Hindlimb muscle (tissue), 1 donor: ENCODE measurements around the gene PRR36. TPM values are rescaled to one million over a fixed set of nuclear protein-coding genes. Genes with fewer than 3 reads are reported as not detected.

Experiments used
- DNase-seq: peaks from one replicate; pipeline ENCODE4 v3.0.0-alpha.2; 2013
- polyA plus RNA-seq: library from polyadenylated mRNA; unstranded; fragments of 120-200 nt; gene quantifications from one replicate; pipeline ENCODE4 v1.2.1, GENCODE V29; 2013; ENCODE audit not compliant: insufficient read length

The PRR36 gene
- polyA plus RNA-seq, 1 donor: 0.48 TPM

DNA sequence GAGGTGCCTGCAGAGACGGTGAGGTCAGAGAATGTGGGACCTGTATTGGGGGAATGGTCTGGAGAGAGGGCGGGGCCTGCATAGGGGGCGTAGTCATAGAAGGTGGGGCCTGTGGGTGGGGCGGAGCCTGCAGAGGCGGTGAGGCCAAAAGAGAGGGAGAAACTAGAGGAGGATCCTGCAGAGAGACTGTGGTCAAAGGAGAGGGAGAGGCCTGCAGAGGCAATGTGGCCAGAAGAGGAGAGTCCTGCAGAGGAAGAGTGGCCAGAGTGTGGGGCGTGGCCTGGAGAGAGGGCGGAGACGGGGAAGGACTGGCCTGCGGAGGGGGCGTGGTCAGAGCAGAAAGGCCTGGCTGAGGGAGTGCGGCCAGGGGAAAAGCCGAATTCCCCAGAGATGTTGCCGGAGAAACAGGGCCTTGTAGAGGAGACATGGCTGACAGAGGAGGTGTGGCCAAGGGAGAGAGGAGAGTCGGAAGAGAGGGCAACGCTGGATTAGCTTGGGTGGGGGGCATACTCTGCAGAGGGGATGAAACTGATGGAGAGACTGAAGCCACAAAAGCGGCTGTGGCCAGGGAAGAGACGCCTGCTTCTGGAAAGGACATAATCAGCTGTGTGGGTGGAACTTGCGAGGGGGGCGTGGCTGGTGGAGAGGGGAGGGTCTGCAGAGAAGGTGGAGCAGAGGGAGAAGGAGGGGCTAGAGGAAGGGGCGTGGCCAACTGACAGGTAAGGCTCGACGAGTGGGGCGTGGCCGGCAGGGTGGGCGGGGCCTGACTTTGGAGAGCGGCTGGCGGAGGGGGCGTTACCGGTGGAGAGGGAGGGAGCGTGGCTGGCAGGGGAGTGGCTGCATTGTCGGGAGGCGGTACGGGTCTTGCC, 2.5 kb downstream of the PRR36 start:
- DNase-seq: peak; percentile 80

DNA sequence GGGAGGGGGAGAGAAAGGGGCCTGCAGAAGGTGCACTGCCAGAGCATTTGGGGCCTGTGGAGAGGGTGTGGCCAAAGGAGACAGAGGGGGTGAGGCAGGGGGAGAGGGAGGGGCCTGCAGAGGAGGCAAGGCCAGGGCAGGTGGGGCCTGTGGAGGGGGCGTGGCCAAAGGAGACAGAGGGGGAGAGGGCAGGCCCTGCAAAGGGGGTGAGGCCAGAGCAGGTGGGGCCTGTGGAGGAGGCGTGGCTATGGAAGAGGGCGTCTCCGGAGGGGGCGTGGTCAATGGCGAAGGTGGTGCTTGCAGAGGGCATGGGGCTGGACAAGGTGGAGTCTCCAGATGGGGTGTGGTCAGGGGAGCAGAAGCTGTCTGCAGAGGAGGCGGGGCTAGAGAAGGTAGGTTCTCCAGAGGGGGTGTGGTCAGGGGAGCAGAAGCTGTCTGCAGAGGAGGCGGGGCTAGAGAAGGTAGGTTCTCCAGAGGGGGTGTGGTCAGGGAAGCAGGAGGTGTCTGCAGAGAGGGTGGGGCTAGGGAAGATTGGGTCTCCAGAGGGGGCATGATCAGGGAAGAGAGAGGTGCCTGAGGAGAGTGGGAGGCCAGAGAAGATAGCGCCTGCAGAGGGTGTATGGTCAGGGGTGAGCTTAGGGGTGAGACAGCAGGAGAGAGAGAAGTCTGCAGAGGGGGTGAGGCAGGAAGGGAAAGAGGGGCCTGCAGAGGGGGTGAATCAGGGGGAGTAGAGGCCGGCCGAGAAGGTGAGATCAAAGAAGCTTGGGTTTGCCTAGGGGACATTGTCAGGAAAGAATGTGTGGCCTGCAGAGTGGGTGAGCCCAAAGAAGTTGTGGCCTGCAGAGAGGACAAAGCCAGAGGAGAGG, 3.4 kb downstream of the PRR36 start:
- DNase-seq: peak; percentile 47

DNA sequence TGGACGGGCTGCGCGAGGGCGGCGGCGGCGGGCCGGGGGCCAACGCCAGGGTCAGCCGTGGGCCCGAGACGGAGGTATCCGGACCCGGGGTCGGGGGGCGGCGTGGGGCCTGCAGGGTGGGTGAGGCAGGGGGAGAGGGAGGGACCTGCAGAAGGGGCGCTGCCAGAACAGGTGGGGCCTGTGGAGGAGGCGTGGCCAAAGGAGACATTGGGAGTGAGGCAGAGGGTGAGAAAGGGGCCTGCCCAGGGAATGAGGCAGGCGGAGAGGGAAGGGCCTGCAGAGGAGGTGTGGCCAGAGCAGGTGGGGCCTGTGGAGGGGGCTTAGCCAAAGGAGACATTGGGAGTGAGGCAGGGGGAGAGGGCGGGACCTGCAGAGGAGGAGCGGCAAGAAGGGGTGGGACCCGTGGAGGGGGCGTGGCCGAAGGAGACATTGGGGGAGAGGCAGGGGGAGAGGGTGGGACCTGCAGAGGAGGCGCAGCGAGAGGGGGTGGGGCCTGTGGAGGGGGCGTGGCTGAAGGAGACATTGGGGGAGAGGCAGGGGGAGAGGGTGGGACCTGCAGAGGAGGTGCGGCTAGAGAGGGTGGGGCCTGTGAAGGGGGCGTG, 4.2 kb downstream of the PRR36 start:
- DNase-seq: peak; percentile 61

DNA sequence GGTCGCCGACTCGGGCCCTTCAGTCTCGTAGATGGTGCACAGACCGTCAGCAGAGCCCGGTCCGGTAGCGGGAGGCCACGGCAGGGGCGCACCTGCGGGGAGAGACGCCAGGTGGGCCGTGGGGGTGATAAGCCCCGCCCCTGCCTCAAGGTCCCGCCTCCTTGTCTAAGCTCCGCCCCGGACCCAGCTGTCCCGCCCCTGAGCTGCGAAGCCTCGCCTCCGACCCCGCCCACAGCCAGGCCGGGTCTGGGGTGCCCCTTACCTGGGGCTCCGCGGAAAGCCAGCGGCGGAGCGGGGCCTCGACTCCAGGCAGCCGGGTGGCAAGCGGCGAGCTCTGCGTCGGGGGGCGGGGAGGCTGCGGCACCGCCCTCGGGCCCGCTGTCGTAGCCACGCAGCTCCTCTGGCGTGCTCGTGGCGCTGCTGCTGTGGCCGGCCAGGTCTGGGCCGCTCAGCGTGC, 4.7 kb downstream of the PRR36 start:
- peak; percentile 56 for DNase-seq

DNA sequence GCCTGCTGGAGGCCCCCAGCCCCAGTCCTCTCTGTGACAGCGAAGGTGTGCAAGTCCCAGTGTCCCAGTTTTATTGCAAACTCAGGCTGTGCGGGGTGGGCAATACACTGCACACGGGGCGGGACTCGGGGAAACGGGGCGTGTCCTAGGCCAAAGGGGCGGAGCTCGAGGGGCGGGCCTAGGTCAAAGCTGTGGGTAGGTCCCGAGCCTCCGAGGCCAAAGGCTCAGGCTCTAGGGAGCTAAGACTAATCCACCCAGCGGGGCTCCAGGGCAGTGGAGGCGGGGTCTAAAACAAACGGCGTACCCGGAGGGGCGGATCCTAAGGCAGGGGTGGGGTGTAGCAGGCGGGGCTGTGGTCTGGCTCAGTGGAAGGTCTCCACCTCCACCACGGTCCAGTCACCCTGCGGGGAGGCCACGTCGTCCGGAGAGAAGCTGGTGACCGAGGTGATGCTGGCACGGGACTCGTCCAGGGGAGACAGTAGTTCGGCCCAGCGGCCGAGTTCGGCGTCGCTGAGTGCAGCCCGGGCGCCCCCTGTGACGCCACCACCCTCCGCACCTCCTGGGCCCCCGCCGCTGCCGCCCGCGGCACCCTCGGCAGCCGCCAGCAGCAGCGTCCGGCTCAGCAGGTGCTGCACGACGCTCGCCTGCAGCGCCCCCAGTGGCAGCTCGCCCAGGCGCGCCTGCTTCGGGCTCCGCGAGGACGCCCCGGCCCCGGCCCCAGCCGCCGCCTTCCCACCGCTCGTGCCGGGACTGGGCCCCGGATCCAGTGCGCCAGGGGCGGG, 5.3 kb downstream of the PRR36 start:
- DNase-seq: peak; percentile 85

DNA sequence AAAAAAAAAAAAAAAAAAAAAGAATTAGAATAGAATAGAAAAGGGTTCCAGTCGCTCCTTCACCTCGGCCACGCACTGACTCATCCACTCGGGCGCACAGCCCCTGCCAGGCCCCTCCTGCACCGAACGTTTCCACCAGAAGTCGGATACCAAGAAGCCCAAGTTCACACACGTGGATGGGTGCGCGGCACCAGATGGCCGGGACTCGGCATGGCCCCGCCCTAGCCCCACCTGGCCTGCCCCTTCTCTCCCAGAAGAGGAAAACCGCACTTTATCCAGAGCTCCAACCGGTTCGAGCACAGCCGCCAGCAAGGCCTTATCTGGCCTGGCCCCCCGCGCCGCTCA, 5.9 kb downstream of the PRR36 start:
- no peak for DNase-seq

DNA sequence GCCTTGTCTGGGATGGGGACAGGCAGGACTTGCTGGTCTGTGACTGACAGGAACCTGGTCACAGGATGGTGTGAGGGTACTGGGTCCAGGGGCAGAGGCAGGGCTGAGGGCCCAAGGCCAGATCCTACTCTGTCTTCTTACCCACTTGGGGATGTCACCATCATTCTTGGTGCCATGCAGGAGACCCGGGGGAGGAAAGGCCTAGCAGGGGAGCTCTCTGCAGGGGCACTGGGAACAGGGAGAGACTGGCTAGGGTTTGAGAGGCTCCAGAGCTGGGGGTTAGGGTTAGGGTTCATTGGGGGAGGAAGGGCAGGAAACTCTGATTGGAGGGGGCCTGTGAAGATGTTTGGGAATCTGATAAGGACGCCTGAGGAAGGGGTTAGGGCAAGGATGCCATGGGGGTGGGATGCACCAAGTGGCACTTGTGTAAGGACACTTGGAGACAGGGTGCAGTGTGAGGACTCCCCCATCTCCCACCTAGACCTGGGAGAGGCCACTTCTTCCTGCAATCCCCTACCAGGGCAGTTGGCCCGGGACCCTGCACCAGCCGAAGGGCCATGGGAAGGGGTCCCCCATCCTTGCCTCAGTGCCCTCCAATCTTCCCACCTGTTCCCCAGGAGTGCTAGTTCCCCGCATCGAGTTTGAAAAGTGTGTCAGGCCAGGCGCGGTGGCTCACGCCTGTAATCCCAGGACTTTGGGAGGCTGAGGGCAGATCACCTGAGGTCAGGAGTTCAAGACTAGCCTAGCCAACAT, 6.9 kb downstream of the PRR36 start:
- no peak for DNase-seq

DNA sequence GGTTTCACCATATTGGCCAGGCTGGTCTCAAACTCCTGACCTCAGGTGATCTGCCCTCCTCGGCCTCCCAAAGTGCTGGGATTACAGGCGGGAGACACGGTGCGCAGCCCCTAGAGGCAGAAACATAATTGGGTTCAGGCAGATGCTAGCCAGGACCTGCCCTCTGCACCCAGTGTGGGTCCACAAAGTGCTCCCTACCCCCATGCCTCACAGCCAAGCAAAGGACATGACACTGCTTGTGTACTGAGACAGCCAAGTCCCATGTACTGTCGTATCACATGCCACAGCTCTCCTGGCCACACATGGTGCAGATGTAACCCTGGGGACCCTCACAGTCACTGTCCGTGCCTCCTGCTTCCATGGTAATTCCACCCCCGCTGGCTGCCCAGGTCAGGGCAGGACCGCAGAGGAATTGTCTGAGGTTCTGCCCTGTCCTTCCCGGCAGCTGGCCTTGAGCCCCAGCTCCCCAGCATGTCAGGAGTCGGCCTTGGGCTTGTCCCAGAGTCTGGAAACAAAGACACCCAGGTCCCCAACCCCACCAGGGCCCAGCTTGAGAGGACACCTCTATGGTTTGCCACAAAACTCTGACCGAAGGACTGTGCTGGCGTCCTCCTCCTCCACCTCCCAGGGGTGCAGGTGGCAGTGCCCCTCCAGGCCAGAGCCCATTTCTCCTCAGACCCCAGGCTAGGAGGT, 7.6 kb downstream of the PRR36 start:
- DNase-seq: no peak

DNA sequence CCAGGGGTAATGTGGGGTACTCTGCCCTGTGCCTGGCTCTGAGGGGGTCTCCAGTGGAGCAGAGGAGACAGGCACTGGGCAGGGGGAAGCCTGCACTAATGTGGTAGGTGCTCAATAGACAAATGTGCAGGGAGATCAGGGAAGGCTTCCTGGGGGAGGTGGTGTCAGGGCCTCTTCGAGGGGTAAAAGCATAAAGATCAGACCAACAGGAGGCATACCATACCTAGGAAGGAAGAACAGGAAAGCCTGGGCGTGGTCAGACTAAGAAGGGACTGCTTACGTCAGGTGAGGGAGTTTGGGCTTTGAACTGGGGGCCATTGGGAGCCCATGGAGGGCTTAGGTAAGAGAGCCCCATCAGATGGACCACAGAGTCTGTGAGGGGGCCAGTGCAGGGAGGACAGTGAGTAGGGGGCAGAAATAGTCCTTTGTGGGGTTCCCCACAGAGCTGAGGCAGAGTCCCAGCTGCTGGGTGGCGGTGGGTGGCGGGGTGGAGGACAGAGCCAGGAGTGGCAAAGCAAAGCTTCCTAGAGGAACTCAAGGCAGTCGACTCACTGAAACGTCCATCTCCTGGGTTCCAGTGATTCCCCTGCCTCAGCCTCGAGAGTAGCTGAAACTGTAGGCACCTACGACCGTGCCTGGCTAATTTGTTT, 8.8 kb downstream of the PRR36 start:
- DNase-seq: no peak

DNA sequence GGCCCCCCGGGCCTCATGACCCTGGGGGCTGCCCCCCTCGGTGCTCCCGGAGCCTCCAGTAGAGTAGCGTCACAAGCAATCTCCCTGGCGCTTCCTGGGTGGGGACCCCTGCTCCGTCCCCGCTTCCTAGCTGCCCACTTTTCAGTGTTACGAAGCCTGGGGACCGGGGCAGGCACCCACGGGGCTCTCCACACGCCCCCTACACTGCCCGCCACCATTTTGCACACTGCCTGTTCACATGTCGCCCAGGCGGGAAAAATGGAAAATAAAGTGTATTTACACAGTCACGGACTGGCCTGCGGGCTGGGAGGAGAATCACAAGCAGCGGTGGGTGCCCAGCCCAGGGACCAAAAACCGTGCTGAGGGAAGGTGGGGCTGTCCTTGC, 9.5 kb downstream of the PRR36 start:
- DNase-seq: no peak

DNA sequence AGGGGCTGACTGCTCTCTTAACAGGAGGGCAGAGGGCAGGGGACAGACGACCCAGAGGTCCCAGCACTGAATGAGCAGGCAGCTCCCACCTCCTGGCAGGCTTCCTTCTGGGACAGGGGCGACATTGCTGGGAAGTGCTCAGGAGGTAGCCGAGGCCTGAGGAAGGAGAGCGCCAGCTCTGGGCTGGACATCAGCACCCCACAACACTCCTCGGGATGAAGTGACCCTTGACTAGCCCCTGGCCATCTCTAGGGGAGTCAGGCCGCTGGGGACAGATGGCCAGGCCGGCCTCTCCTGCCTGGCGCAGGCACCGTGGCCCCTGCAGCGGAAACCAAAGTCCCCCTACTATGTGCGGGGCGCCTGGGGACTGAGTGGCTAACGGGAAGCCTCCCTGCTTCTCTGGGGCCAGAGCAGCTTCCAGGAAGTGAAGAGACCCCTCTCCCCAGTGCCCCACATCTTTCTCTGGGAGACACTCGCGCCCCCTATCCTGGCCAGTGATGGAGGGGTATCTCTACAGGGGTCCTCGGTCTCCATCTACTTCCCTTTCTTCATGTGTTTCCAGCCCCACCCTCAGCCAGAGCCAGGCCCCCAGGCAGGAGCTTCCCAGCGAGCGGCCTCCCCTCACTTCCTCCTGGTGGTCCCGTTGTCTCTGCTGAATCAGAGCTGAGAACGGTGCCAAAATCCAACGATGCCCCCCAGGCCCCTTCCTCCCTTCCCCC, 10.1 kb downstream of the PRR36 start:
- DNase-seq: no peak

DNA sequence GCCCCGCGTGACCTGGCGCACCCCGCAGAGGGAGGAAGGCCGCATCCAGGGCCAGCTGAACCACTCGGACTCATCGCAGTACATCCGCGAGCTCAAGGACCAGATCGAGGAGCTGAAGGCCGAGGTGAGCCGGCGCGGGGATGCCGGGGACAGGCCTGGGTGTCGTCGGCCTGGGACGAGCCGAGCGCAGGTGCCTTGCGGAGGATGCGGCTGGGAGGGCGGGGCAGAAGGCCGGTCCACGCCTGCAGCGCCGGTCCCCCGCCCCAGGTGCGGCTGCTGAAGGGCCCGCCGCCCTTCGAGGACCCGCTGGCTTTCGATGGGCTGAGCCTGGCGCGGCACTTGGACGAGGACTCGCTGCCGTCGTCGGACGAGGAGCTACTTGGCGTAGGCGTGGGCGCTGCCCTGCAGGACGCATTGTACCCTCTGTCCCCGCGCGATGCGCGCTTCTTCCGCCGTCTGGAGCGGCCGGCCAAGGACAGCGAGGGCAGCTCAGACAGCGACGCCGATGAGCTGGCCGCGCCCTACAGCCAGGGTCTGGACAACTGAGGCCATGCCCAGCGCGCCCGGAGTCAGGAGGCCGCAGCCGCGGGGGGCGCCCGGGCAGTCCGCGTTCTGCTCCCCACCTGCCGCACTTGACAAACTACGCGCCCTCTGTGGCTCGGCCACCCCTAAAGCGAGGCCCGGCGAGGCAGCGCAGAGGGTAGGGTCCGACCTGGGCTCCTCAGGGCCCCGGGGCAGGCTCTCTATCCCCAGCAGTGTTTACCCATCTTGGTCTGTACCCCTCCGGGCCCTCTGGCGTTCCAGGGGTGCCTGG, 10.8 kb downstream of the PRR36 start:
- no peak for DNase-seq

DNA sequence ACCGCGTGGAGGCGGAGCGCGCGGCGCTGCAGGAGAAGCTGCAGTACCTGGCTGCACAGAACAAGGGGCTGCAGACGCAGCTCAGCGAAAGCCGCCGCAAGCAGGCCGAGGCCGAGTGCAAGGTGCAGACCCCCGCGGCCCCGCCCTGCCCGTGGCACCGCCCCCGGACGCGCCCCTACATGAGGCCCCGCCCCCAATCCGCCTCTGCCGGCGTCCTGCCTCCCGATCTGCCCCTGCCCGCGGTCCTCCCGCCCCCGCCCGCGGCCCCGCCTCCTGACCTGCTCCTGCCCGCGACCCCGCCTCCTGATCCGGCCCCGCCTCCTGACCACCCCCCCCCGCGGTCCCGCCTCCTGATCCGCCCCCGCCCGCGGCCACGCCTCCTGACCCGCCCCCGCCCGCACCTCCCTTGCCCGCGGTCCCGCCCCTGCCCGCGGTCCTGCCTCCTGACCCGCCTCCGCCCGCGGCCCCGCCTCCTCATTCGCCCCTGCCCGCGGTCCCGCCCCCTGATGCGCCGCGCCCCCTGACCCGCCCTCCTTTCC, 11.7 kb downstream of the PRR36 start:
- no peak for DNase-seq

DNA sequence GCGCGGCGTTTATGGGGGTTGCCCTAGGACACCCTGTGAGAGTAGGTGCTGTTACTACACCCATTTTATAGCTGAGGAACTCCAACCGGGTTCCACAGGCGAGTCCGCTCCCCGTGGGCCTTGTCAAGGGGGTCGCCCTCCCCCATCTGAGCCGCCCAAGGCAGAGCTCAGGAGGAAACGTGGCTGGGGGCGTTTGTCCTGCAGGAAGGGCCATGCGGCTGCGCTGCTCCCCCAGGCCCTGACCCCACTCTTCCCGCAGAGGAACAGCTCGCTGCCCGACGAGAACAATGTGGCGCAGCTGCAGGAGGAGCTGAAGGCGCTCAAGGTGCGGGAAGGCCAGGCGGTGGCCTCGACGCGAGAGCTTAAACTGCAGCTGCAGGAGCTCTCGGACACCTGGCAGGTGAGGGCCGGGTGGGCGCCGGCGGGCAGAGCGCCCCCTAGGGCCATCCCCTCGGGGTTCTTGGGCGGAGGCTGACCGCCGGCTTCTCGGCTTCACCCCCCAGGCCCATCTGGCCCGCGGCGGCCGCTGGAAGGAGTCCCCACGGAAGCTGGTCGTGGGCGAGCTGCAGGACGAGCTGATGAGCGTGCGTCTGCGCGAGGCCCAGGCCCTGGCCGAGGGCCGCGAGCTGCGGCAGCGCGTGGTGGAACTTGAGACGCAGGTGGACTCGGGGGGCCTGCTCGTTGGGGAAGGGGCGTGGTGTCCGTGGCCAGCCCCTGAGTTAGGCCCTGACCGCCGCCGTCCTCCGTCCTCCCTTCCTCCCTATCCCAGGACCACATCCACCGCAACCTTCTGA, 12.4 kb downstream of the PRR36 start:
- no peak for DNase-seq

DNA sequence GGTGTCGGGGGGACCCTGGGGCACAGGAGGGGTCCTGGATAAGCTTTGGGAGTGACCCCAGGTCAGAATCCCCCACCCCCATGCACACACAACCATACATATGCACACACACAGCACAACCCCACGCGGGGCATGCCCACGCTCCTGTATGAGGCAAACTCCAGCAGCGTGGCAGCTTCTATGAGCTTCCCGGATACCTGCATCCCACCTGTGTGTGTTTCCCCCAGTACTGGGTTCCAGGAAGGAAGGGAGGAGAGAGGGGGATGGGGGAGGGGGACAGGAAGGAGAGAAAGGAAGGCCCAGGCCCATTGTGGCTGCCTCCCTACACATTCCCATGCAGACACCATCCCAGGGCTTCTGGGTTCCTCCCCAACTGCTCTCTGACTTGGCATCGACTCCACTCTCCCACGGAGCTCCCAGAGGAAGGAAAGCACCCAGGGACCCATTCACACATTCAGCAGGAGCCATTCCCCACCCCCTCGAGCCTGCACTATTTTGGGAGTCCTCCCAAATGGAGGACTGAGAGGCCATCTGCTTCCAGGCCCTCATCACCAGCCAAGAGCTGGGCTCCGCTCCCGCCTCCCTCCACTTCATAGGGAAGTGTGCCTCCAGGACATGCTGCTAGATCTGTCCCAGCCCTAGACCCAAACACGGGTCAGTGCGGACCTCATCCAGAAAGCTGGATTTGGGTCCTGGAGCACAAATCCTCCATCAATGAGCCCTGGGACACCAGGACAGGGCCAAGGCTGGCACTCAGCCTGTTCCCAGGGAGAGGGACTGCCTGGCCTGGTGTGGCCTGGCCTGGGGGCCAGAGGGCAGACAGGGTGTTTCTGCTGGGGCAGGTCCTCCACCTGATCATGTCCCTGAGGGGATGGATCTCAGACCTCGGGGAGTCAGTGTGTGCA, 13.2 kb downstream of the PRR36 start:
- peak; percentile 42 for DNase-seq

DNA sequence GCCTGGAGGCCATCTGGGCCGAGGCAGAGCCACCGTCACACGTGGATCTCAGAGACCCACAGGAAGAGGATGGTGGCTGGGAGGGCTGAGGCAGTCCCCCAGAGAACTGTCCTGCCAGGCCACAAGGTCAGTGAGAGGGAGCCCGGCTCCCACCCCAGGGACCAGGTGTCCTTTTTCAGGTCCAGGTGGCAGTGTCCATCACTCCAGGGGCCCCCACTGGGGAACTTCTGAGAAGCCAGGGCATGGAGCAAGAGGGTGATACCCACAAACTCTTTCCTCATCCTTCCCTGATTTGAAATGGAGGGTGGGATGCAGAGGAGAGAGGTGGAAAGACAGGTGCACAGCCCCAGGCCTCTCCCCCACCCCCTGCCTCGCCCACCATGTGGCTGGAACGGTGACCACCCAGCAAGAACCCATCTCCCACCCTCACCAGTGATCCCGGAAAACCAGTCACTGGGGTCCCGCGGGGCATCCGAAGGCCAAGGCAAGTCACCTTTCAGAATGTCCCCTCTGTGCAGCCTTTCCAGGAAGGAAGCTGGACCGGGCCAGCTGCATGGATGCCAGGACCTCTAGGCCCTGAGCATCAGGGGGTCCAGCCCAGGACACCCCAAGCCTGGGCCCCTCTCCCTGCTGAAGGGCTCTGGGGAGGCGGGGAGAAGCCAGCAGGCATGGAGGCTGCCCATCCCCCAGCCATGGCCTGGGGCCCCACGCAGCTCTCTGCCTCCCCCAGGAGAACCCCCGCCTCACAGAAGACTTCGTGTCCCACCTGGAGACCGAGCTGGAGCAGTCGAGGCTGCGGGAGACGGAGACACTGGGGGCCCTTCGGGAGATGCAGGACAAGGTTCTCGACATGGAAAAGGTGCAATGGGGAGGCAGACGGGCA, 14.1 kb downstream of the PRR36 start:
- DNase-seq: no peak
